Measurements from ENCODE around the gene EXOC6B. TPM values are rescaled to one million over a fixed set of nuclear protein-coding genes. Genes with fewer than 3 reads are reported as not detected.

EXOC6B gene
- total RNA-seq, 1 experiment from 2014 or later, result 33.7 TPM

- no peak for TF ChIP-seq SMAD3 (CRISPR knock-in tag; IDR thresholded peaks at IDR 0.05; ENCODE audit: borderline replicate concordance)
These were observed 22.8 kb upstream of the EXOC6B start (continued) for GRCh38 chr2:72848436-72849137.

GRCh38 chr2:72847534-72848315 lies 21.9 kb upstream of the EXOC6B start:
- TF ChIP-seq CREM (CRISPR knock-in tag; IDR thresholded peaks at IDR 0.05) (no peak), EMX1 (CRISPR knock-in tag; IDR thresholded peaks at IDR 0.05) (no peak), TEAD1 (CRISPR knock-in tag; IDR thresholded peaks at IDR 0.05) (no peak), E2F4 (CRISPR knock-in tag; IDR thresholded peaks at IDR 0.05; ENCODE audit: borderline replicate concordance, low read depth) (no peak), RORB (CRISPR knock-in tag; IDR thresholded peaks at IDR 0.05) (no peak), JAZF1 (CRISPR knock-in tag; IDR thresholded peaks at IDR 0.05) (no peak), PREB (CRISPR knock-in tag; IDR thresholded peaks at IDR 0.05; ENCODE audit: borderline replicate concordance) (no peak), ZNF396 (CRISPR knock-in tag; IDR thresholded peaks at IDR 0.05; ENCODE audit: borderline replicate concordance) (no peak)
- CTCF ChIA-PET, result interaction anchor here (0.9 to 1.3 kb wide), 2 partner anchors 11 to 15 kb away, joined by 3 to 6 read pairs; no protein-coding TSS in a partner anchor
- ATAC-seq, result no peak
- DNase-seq (ENCODE audit: low spot score), result no peak
- H3K4me3 Mint-ChIP-seq, result no peak overlapping the region
- peaks cover 4% of the 10 kb centered on the region for H3K4me1 Mint-ChIP-seq
- no peaks in the 10 kb centered on the region for H3K27me3 Mint-ChIP-seq (ENCODE audit: low read depth)
- H3K36me3 Mint-ChIP-seq, result no peaks in the 10 kb centered on the region
- no peak overlapping the region for H3K27ac Mint-ChIP-seq
- no peaks in the 10 kb centered on the region for H3K9me3 Mint-ChIP-seq
- POLR2A ChIA-PET, result no interaction called here

- POLR2A ChIA-PET, result no interaction called here
- no peak for DNase-seq (ENCODE audit: low spot score)
- H3K36me3 Mint-ChIP-seq, result no peaks in the 10 kb centered on the region
- no peaks in the 10 kb centered on the region for H3K9me3 Mint-ChIP-seq
- TF ChIP-seq E2F4 (CRISPR knock-in tag; IDR thresholded peaks at IDR 0.05; ENCODE audit: borderline replicate concordance, low read depth) (no peak), ATF2 (CRISPR knock-in tag; IDR thresholded peaks at IDR 0.05; ENCODE audit: borderline replicate concordance, low read depth) (no peak)
- H3K4me3 Mint-ChIP-seq, result no peak overlapping the region
- no peaks in the 10 kb centered on the region for H3K27me3 Mint-ChIP-seq (ENCODE audit: low read depth)
- CTCF ChIA-PET, result interaction anchor here (0.6 to 1.3 kb wide), 3 partner anchors 13 to 132 kb away, joined by 3 to 6 read pairs (median 3); no protein-coding TSS in a partner anchor
- H3K27ac Mint-ChIP-seq, result no peak overlapping the region
- no peak for ATAC-seq
- peaks cover 4% of the 10 kb centered on the region for H3K4me1 Mint-ChIP-seq
These were observed 20.6 kb upstream of the EXOC6B start for GRCh38 chr2:72846171-72847095.

DNA sequence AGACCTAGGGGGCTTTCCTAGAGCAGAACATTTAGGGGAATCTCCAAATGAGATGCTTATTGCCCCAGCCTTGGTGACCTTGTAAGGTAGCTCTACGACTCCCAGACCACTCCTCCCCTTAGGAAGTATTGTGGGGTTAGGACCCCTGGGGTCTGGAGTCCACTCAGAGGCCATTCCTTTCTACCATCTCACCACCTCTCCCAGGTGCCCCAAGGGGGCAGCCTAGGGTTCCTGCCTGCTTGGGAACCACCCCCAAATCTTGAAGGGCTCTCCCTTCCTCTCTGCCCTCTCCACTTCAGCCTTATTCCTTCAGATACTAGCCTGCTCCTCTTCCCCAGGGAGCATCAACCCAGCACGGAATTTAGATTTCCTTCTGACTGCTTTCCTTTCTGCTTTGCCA lies 17.5 kb upstream of the EXOC6B start:
- Mint-ChIP-seq H3K9me3 (no peaks in the 10 kb centered on the region), H3K4me1 (peaks cover 7% of the 10 kb centered on the region), H3K27me3 (ENCODE audit: low read depth) (no peaks in the 10 kb centered on the region), H3K36me3 (no peaks in the 10 kb centered on the region), H3K4me3 (no peak overlapping the region), H3K27ac (no peak overlapping the region)
- POLR2A ChIA-PET, result no interaction called here
- DNase-seq (ENCODE audit: low spot score) (peak; percentile 44), ATAC-seq (peak; percentile 95)
- CTCF ChIA-PET, result interaction anchor here (0.5 to 1.5 kb wide), 3 partner anchors 16 to 41 kb away, joined by 3 to 6 read pairs (median 3); no protein-coding TSS in a partner anchor
- TF ChIP-seq USF2 (CRISPR knock-in tag; IDR thresholded peaks at IDR 0.05), result no peak
- TF ChIP-seq ATF1 (CRISPR knock-in tag; IDR thresholded peaks at IDR 0.05), result no peak
- no peak for TF ChIP-seq ZNF671 (CRISPR knock-in tag; IDR thresholded peaks at IDR 0.05)
- TF ChIP-seq, protein P1, sequence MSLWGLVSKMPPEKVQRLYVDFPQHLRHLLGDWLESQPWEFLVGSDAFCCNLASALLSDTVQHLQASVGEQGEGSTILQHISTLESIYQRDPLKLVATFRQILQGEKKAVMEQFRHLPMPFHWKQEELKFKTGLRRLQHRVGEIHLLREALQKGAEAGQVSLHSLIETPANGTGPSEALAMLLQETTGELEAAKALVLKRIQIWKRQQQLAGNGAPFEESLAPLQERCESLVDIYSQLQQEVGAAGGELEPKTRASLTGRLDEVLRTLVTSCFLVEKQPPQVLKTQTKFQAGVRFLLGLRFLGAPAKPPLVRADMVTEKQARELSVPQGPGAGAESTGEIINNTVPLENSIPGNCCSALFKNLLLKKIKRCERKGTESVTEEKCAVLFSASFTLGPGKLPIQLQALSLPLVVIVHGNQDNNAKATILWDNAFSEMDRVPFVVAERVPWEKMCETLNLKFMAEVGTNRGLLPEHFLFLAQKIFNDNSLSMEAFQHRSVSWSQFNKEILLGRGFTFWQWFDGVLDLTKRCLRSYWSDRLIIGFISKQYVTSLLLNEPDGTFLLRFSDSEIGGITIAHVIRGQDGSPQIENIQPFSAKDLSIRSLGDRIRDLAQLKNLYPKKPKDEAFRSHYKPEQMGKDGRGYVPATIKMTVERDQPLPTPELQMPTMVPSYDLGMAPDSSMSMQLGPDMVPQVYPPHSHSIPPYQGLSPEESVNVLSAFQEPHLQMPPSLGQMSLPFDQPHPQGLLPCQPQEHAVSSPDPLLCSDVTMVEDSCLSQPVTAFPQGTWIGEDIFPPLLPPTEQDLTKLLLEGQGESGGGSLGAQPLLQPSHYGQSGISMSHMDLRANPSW (CRISPR knock-in tag; conservative IDR thresholded peaks at IDR 0.05; ENCODE audit: low read depth), result no peak
- TF ChIP-seq HMGXB4 (CRISPR knock-in tag; IDR thresholded peaks at IDR 0.05), result no peak
